Upper lobe of right lung (tissue), 1 donor: ENCODE measurements around the gene PLXNA2. TPM values are rescaled to one million over a fixed set of nuclear protein-coding genes. Genes with fewer than 3 reads are reported as not detected.

Experiments
- ATAC-seq: fragments of 200-7000 bp; cut with Tn5 transposase; one replicate; pipeline ENCODE4 v1.9.1; 2020; ENCODE audit warnings: mild to moderate bottlenecking, moderate library complexity
- DNase-seq: peaks from one replicate; pipeline ENCODE4 v3.0.0-alpha.2; 2020
- H3K27ac ChIP-seq: fragments of 200-600 bp; one replicate; pipeline ENCODE4 v1.8.0; 2022
- H3K27me3 ChIP-seq: fragments of 200-600 bp; one replicate; pipeline ENCODE4 v1.8.0; 2022; ENCODE audit warnings: mild to moderate bottlenecking
- H3K36me3 ChIP-seq: fragments of 200-600 bp; one replicate; pipeline ENCODE4 v1.8.0; 2022
- H3K4me1 ChIP-seq: fragments of 200-600 bp; one replicate; pipeline ENCODE4 v1.8.0; 2022
- H3K4me3 ChIP-seq: fragments of 200-600 bp; one replicate; pipeline ENCODE4 v1.8.0; 2022; ENCODE audit warnings: mild to moderate bottlenecking
- H3K9me3 ChIP-seq: fragments of 200-600 bp; one replicate; pipeline ENCODE4 v1.8.0; 2022
- intact Hi-C: fragments of 100-400 bp; cut with DNase I; formaldehyde crosslinking; loops from one replicate; pipeline ENCODE4 v1.11.0; 2022
- total RNA-seq: library from RNA; stranded (reverse); fragmentation: NEBNext Ultra II Directional; extraction: Animal tissue kit (Norgen Biotek cat#: 25700); gene quantifications from one replicate; pipeline ENCODE4 v1.2.1, GENCODE V29; 2021
- TF ChIP-seq, protein P1 (sequence below): fragments of 200-600 bp; IDR thresholded peaks from one replicate; pipeline ENCODE4 v1.8.0; 2022; ENCODE audit warnings: antibody characterized with exemption
- donor health status: DM: no; HTN: yes; CAD: no; lungs with severe emphysema.

Gene PLXNA2
- total RNA-seq, 1 donor from 2014 or later = 98.5 TPM

DNA sequence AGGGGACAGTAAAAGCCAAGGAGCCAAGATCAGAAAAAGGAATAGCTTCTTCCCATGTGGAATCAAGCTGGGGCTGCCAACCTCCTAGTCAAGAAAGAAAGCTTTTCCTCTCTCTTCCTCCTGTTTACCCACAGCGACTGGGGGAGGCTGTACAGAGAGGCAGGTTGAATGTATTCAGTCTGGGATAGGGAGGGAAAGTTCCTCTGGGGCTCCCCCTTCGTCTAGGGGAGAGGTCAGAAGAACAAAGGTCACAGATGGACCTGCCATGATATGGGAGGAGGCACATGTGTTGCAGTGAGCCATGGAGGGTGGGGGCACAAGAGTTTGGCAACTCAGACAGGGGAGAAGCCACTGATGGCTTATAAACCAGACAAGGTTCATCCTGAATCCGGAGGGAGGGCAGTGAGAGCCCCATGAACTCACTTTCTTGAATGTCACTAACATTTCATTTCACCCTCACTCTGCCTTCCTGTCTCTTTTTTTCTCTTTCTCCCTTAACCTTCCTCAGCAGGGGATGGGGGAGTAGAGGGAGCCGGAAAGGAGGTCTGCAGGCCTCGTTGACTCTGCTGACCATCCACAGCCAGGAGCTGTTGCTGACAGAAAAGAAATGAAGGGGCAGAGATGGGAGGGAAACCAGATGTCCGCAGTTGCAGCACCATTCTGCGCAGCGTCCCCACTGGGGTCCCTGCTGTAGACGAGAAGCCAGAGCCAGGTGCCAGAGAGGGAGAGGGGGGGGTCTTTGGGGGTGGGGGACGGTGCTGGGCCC, 61.1 kb downstream of the PLXNA2 start:
- DNase-seq (no peak), ATAC-seq (no peak)
- intact Hi-C loops = no loop called here
- H3K4me3 ChIP-seq = no peak overlapping the region
- H3K4me1 ChIP-seq = peaks cover 65% of the 10 kb centered on the region
- no peaks in the 10 kb centered on the region for H3K36me3 ChIP-seq
- no peak overlapping the region for H3K27ac ChIP-seq
- TF ChIP-seq, protein P1, sequence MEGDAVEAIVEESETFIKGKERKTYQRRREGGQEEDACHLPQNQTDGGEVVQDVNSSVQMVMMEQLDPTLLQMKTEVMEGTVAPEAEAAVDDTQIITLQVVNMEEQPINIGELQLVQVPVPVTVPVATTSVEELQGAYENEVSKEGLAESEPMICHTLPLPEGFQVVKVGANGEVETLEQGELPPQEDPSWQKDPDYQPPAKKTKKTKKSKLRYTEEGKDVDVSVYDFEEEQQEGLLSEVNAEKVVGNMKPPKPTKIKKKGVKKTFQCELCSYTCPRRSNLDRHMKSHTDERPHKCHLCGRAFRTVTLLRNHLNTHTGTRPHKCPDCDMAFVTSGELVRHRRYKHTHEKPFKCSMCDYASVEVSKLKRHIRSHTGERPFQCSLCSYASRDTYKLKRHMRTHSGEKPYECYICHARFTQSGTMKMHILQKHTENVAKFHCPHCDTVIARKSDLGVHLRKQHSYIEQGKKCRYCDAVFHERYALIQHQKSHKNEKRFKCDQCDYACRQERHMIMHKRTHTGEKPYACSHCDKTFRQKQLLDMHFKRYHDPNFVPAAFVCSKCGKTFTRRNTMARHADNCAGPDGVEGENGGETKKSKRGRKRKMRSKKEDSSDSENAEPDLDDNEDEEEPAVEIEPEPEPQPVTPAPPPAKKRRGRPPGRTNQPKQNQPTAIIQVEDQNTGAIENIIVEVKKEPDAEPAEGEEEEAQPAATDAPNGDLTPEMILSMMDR = no peak
- H3K27me3 ChIP-seq = no peaks in the 10 kb centered on the region
- no peaks in the 10 kb centered on the region for H3K9me3 ChIP-seq

DNA sequence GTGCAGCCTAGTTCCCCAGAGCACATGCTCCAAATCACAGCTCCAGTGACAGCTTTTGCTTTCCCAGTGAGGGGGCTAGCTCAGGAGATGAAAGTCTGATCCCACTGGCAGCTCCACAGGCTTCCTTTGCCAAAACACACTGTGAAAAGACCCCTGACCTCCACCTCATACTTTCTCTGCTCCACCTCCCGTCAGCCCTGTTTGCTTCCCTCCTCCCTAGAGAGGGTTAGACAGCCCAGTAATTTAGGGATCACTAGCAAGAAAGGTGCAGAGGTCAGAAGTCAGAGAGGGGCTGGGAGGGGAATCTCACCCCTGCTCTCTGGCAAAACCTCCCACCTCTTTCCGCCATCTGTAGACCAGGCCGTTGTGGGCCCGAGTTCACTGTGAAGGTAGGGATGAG, 62.8 kb downstream of the PLXNA2 start:
- Histone ChIP-seq H3K9me3 (no peaks in the 10 kb centered on the region), H3K27me3 (no peaks in the 10 kb centered on the region), H3K4me1 (peaks cover 80% of the 10 kb centered on the region), H3K36me3 (no peaks in the 10 kb centered on the region), H3K27ac (no peak overlapping the region), H3K4me3 (no peak overlapping the region)
- DNase-seq (no peak), ATAC-seq (no peak)
- TF ChIP-seq, protein P1 = no peak
- intact Hi-C loops = no loop called here

DNA sequence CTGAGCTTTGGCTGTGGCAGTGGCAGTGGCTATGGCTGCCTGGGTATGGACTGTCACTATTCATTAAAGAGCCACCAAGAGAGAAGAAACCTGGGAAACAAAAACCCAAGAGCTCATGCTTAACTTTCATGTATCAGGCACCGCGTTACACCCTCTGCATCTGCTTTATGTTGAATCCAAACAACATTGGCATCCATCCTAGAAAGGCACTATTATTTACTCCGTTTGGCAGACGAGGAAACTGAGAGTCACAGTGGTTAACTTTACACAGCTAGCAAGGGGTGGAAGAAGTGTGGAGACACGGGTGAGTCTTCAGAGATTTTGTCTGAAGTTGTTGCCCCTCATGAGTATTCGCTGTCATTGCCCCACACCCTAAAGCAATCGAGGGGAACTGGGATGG, 63.8 kb downstream of the PLXNA2 start:
- Histone ChIP-seq H3K4me1 (peaks cover 80% of the 10 kb centered on the region), H3K4me3 (no peak overlapping the region), H3K9me3 (no peaks in the 10 kb centered on the region), H3K27ac (peak overlapping the region; percentile 55), H3K27me3 (no peaks in the 10 kb centered on the region), H3K36me3 (no peaks in the 10 kb centered on the region)
- ATAC-seq (no peak), DNase-seq (no peak)
- TF ChIP-seq, protein P1 = no peak
- intact Hi-C loops = no loop called here

DNA sequence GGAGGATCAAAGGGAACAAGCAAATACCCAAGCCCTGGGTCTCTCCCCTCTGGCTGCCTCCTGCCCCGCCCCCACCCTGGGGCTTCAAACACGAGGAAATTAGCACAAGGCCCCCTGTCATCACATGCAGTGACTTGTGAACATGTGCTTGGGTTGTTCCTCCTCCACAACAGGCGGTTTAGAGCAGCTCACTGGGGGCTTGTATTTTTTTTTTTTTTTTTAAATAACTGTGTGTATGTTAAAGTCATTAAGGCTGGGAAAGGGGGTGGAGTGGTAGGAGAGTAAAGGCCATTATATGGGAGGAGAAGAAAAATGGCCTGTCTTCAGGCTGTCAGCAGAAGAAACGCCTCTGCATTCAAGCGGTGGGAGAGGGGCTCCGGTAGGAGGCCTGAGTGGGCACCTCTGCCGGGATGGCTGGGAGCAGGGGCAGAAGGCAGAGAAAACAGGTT, 64.2 kb downstream of the PLXNA2 start:
- Histone ChIP-seq H3K4me1 (peaks cover 77% of the 10 kb centered on the region), H3K36me3 (no peaks in the 10 kb centered on the region), H3K27me3 (no peaks in the 10 kb centered on the region), H3K27ac (peak overlapping the region; percentile 55), H3K9me3 (no peaks in the 10 kb centered on the region), H3K4me3 (no peak overlapping the region)
- TF ChIP-seq, protein P1 = no peak
- no peak for ATAC-seq
- no peak for DNase-seq
- intact Hi-C loops = no loop called here

DNA sequence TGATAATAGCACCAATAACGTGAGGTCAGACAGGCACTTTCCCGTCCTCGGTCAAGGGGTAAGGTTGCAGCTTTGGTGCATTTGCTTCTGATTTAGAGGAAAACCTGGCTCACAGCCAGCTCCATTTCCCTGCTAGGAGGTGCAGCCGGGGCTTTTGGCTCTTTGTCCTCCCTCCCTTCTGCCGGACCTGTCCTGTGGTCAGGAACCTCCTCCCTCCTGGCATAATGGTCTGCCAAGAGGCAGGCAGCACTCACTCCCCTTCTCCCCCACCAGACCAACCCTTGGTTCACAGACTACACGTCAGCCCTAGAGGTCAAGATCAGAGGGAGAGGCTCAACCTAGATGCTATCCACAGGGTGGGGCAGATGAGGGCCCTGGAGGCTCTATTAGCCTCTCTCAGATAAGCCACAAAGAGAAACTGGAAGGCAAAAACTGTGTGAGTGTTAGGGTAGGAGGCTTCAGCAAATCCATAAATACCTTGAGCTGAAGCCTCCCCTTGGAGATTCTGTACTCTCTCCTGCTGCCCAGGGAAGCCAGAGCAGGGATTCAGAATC, 64.8 kb downstream of the PLXNA2 start:
- intact Hi-C loops = no loop called here
- Histone ChIP-seq H3K36me3 (no peaks in the 10 kb centered on the region), H3K4me3 (no peak overlapping the region), H3K4me1 (peaks cover 73% of the 10 kb centered on the region), H3K27ac (peak overlapping the region; percentile 55), H3K9me3 (no peaks in the 10 kb centered on the region), H3K27me3 (no peaks in the 10 kb centered on the region)
- DNase-seq = no peak
- TF ChIP-seq, protein P1 = no peak
- peak; percentile 73 for ATAC-seq
